Mucosa of gallbladder (tissue), 1 donor: ENCODE data around the gene TCP11. TPM values are rescaled to one million over a fixed set of nuclear protein-coding genes. Genes with fewer than 3 reads are reported as not detected.

Source experiments
- DNase-seq: peaks from one replicate; pipeline ENCODE4 v3.0.0-alpha.2; 2020; ENCODE audit warnings: low spot score
- total RNA-seq: library from RNA; stranded (reverse); gene quantifications from one replicate; pipeline ENCODE4 v1.2.1, GENCODE V29; 2021
- donor health status: DM: no; HTN: no; CAD: no.

Gene TCP11
- total RNA-seq, 1 donor from 2014 or later, result not detected

DNA sequence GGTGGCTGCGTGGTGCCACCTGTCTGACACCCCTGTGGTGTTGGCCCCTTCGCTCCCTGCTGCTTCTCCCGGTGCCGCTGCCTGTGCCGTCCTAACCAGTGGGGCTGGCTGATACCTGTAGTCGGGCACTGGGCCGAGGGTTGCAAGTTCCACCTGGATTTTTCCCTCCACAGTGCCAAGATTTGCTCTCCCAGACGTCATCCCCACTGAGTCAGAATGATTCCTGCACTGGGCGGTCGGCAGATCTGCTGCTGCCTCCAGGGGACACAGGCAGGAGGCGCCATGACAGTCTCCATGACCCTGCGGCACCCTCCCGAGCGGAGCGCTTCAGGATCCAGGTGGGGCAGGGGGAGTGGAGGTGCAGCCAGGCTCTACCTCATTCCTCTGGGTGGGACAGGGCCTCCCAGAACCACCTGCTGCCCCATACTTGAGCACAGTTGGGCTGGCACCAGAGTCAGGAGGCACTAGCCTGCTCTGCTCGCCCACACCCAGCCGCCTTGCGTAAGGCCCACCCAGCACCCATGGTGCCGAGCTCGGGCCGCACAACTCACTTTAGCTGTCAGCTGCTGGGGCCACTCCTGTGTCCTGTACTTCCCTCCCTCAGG is 60.2 kb downstream of the TCP11 start:
- DNase-seq, result no peak

DNA sequence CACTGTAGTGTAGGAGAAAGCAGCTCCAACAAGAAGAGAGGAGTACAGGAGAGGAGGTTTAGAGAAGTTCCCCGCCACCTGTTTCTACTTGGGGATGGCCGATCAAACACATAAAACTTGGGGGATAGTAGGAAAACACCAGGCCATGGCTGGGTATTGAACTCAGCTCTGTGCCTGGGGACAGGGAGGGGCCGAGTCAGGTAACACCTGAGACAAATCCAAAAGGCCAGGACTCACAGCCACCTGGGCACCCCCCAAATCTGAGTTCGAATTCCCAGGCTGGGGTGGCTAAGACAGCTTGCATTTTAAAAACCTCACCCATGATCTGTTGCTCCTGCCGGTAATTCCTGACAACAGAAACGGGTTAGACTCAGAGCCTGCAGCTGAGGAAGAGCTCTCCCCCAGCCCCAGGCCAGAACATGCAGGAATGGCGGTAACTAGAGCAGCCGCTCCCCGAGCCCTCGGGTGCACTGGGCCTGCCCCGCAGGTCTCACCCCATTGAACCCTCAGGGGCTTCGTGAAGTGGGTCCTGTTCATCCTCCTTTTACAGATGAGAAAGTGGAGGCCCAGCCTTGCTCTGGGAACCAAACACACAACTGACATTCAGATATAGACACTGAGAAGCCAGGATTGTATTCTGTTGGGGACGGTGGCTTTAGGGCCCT is 61.0 kb downstream of the TCP11 start:
- no peak for DNase-seq

DNA sequence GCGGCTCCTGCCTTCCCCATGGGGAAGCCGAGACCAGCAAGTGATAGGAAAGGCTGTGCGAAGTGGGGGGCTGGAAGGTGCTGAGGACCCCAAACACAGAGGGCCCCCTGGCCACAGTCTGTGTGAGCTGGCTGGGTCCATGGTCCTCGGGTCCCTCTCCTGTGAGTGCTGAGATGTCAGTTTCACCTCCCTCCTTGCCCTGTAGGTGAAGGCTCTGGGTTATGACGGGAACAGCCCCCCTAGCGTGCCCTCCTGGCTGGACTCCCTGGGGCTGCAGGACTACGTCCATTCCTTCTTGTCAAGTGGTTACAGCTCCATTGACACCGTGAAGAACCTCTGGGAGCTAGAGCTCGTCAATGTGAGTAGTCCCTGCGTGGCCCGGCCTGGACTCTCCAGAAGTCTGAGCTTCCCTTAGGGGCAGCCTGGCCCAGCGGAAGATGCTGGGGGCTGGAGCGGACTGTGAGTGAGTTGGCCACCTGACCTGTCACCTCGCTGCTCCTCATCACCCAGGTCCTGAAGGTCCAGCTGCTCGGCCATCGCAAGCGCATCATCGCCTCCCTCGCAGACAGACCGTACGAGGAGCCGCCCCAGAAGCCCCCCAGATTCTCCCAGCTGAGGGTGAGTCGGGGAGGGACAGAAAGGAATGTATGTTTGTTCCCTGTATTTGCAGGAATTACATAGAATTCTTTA is 61.7 kb downstream of the TCP11 start:
- no peak for DNase-seq

DNA sequence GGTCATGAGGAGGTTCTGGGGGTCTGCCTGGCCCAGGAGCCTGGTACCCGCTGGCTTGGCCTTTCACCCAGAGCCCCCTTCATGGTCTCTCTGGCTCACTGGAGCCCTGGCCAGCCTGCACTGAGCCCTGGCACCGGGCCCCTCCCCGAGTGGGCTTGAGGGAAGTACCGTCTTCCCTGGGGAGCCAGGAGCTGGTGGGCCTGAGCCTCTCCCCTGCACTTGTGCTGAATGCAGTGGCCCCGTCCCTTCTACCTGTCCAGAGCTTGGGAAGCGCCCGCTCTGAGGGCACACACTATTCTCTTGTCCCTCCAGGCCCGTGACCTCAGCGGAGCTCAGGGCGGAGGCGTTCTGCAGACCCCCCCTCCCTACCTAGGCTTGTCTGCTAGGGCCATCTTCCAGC is 62.2 kb downstream of the TCP11 start:
- no peak for DNase-seq

DNA sequence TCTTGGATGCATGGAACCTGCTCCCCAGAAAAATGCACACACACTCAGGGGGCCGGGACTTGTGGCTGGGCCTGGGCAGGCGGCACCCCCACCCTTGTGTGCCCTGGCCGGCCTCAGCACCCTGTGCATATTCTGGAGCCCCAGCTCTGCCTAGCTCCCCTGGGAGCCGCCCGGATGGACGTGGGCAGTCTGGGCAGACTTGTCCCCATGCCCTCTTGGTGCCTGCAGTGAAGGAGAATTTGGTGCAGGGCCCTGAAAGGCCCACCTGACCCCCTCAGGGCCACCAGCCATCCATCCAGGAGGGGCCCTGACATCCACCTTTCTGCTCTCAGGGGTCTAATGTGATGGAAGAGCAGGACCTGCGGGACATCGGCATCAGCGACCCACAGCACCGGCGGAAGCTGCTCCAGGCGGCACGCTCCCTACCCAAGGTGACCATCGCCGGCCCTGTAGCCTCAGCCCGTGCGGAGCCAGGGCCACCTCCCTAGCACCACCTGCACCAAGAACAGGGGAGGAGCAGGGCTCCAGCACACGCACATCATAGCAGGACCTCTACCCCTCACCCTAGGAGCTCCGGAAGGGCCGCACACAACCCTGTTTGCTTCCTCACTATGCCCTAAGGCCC is 62.8 kb downstream of the TCP11 start:
- no peak for DNase-seq

DNA sequence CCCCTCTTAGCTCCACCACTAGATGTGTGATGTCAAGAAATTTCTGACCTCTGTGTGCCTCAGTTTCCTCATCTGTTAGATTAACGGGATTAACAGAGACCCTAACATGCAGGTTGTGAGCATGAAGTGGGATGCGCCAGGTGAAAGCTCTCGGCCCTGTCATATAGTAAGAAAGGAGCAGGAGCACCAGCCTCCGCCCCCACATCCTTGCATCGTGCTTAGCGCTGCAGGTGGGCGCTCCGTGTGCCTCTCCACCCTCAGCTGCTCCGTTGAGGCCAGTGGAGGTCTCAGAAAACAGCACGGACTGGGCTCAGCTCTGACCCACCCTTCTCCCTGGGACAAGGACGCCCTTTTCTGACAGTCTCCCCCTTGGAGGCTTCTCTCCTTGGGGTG is 63.4 kb downstream of the TCP11 start:
- no peak for DNase-seq

DNA sequence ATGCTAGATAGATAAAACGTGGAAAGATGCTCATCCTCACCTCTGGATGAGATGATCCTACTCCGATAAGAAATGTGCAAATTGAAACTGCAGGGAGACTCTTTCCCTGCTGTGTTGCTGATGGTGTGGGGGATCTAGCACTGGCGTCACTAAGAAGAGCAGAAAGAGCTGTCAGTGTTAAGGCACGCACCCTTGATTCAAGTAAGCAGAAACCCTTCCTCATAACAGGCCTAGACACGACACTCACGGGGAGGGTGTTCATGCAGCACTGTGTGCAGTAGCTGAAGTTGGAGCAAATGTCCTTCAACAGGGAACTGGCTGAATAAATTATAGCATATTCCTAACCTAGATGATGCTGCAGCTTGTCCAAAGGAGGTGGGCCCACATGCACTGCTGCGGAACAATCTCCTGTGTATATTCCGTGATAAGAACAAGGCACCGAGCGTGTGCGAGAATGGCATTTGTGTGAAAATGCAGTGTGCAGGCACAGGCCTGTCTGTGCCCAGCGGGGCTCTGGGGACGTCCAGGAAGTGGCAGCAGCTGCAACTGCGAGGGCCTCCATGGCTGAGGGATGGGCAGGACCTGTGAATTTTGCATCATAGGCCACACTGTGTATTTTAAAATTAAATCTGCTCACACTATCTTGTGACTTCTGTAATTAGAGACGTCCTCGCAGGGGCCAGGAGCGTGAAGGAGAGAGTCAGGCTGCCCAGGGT is 64.0 kb downstream of the TCP11 start:
- DNase-seq, result no peak

DNA sequence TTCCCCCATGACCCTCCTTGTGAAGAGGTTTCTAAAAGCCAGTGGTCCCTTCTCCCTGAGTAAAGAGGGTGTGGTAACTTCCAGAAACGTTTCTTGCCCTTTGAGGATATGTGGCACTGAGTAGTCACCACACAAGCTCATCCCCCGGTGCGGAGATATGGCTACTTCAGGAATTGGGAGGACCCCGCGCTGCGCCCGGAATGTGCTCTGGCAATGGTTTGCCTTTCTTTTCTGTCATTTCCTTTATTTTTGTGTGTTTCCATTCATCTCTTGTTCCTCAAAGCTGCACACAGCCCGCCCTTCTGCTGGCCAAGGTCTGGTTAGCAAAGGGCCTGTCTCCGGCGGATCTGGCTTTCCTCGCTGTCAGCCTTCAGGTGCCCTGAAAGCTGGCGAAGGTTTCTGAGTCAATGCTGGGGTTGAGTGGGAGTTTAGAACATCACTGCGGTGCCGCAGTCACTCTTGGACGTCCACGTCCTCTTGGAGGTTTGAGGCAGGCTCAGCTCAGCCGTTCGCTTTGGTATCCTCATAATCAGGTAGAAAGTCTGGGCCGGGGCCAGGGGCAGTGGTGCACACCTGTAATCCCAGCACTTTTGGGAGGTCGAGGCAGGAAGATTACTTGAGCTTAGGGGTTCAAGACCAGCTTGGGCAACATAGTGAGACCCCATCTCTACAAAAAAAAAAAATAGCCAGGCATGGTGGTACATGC is 67.2 kb downstream of the TCP11 start:
- no peak for DNase-seq

DNA sequence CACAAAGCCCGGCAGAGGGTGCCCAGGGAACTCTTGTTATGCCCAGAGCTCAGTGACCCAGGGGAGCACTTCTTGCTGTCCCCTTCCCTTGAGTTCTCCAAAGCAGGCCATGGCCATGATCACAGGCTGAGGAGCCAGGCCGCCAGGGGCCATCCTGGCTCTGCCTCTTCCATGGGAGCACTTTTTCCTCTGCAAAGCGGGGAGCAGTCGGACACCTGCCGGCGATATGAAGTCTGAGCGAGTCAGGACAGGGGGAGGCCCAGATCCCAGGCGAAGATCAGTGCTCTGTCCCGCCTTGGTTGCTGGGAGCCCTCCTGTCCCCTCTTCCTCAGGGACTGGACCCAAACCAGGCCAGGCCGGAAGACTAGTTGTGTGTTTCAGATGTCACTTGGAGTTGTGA is 67.9 kb downstream of the TCP11 start:
- no peak for DNase-seq

DNA sequence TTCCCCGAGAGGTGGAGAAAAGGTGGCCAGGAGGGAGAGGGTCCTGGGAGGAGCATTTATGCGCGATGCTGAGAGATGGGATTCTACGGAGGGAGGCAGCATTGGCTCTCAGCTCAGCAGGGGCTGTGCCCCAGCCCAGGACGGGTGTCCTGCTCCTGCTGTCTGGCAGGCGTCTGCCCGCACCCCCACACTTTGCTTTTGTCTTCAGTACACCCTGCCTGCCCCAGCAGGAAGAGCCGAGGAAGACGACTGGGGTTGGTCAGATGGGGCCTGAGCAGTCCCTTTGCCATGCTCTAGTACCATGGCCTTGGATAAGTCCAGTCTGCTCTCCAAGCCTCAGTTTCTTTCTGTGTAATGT is 68.5 kb downstream of the TCP11 start:
- no peak for DNase-seq

DNA sequence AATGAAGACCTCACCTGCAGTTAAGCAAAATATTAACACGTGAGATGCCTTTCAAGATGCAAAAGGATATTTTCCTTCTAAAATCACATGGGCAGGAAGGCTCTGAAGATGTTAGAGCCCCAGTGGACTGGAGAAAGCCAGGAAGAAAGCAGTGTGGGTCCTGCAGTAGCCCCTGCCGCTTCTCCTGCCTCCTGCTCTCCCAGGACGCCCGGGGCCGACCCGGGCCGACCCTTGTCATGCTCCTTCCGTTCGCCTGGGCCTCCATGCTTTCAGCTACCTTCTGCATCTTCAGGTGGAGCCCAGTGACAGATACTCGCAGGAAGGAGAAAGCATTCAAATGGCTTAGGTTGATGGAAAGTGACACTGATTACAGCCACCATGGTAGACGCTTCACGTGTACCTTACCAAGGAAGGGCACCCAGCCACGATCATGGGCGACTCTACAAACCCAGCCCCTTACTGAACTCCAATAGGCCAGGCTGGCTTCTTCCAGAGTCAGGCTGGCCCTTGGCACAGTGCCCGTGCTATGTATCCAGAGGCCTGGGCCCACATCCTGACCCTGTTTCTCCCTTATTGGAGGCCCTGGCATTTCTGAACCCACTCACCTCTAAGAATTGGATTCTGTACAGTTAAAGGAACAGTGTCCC is 69.0 kb downstream of the TCP11 start:
- no peak for DNase-seq

DNA sequence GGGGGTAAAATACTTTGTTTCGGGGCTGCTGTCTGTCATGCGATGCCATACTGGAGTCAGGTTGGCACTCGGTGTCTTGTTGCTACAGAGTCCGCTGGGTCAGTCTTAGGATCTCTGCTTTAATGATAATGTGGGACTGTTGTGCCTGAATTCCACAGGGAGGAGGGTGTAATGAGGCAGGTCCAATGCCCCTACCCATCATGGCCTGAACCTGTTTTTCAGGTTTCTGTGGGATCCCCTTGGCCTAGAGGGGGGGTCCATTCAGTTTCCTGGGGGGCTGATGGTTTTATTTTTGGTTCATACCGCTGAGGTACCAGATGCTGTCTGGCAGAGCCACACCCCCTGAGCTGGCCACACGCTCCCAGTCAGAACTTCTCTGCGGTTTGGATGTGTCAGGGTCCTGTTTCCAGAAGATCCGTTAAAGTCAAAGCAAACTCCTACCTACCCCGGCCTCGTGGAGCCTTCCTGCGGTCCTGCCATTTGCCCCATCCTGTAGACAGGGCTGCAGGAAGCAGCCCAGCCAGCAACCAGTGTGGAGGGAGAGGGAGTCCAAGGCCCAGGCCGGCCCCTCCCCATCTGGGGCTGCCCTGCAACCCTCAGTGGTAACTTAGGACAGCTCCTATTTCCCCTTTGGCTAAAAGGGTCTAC is 69.7 kb downstream of the TCP11 start:
- no peak for DNase-seq

DNA sequence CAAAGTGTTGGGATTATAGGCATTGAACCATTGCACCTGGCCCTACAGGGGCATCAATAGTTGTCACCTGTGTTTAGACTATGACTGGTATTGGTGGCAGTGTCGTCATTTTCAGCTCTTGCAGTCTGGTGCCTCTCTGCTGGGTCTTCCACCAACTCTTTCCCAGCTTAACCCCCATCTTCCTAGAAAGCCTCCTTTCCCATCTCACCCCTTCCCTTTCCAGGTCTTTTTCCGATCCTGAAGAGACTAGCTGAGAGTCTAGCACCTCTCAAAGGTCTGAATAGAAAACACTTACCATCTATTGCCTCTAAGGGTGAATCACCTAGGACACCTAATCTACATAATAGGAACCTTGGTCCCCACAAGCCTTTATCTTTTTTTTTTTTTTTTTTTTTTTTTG is 71.0 kb downstream of the TCP11 start:
- DNase-seq, result no peak

DNA sequence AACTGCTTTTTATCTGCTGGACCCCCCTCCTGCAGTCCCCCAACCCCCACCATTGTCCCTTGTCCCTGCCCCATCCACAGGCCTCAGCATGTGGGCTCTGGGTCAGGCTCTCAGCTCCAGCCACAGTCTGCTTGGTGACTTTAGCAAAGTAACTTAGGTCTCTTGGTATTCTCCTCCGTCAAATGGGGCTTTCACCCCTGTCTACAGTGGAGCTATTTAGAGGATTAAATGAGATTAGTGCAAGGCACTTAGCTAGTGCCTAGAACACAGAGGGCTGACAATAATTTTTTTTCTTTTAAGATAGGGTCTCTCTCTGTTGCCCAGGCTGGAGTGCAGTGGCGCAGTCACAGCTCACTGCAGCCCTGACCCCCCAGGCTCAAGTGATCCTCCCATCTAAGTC is 71.9 kb downstream of the TCP11 start:
- DNase-seq, result no peak

DNA sequence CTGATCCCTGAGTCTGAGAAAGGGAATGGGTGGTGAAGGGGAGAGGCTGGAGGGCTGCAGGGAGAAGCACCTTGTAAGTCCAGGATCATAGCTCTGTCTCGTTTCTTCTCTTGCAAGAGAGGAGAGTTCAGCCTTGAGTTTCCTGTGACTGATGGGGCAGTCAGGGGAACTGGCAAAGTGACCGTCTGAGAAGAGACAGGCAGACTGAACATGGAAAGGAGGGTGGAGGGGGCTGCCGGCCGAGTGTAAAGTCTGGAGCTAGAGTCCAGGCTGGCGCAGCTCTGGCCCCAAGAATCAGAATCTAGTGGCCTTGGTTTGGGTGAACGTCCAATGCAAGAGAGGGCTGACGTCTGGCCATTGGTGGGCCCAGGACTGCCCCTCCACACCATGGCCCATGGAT is 72.5 kb downstream of the TCP11 start:
- DNase-seq, result no peak

DNA sequence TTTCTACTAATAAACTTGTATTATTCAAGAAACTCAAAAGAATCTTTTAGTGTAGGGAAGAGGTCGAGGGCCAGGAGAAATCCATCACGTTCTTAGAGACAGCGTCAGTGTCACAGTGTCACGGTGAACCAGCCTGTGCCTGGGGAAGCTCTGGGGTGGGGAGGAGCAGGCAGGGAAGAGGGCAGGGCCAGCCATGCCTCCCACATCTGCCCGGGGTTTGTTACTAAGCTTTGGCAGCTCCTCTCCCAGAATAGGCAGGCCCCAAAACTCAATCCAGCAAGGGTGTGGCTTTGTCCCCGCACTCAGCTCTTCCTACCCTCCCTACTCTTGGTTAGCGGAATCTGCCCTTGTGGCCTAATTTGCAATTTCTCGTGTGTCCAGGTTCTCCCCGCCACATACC is 72.9 kb downstream of the TCP11 start:
- DNase-seq, result no peak
